ENCODE data around the gene PRKN.

PRKN gene

GRCh38 chr6:161476711-161477110 lies 1250.9 kb downstream of the PRKN start:
- TF ChIP-seq ZC3H10 (CRISPR knock-in tag; IDR thresholded peaks at IDR 0.05): no peak
- no peak for TF ChIP-seq SNAI2 (CRISPR knock-in tag; IDR thresholded peaks at IDR 0.05)
- no peak for TF ChIP-seq ARNTL (CRISPR knock-in tag; IDR thresholded peaks at IDR 0.05; ENCODE audit: borderline replicate concordance, low read depth)
- no peak for TF ChIP-seq RARB (CRISPR knock-in tag; IDR thresholded peaks at IDR 0.05)
- TF ChIP-seq POU6F1 (CRISPR knock-in tag; IDR thresholded peaks at IDR 0.05; ENCODE audit: borderline replicate concordance, low read depth): no peak
- no peak for TF ChIP-seq OSR1 (CRISPR knock-in tag; IDR thresholded peaks at IDR 0.05)
- no peak for TF ChIP-seq ISL1 (CRISPR knock-in tag; IDR thresholded peaks at IDR 0.05)
- no peak for TF ChIP-seq ZNF565 (CRISPR knock-in tag; conservative IDR thresholded peaks at IDR 0.05; ENCODE audit: low read depth)
- TF ChIP-seq TCF4 (CRISPR knock-in tag; IDR thresholded peaks at IDR 0.05; ENCODE audit: borderline replicate concordance): no peak
- no peak for TF ChIP-seq CSRNP3 (CRISPR knock-in tag; IDR thresholded peaks at IDR 0.05)
- no peak for TF ChIP-seq PPARA (CRISPR knock-in tag; IDR thresholded peaks at IDR 0.05; ENCODE audit: borderline replicate concordance)
- no peak for TF ChIP-seq TOX (CRISPR knock-in tag; IDR thresholded peaks at IDR 0.05; ENCODE audit: borderline replicate concordance)
- TF ChIP-seq GLIS3 (CRISPR knock-in tag; IDR thresholded peaks at IDR 0.05): no peak
- TF ChIP-seq CREB5 (CRISPR knock-in tag; IDR thresholded peaks at IDR 0.05; ENCODE audit: low read depth): no peak
- TF ChIP-seq ZFP3 (CRISPR knock-in tag; IDR thresholded peaks at IDR 0.05): no peak
- no peak for TF ChIP-seq ZNF8 (CRISPR knock-in tag; IDR thresholded peaks at IDR 0.05)
- no peak for TF ChIP-seq ESRRG (CRISPR knock-in tag; IDR thresholded peaks at IDR 0.05)
- TF ChIP-seq TSHZ2 (CRISPR knock-in tag; IDR thresholded peaks at IDR 0.05): no peak

GRCh38 chr6:161465403-161465802 lies 1262.2 kb downstream of the PRKN start:
- no peak for TF ChIP-seq CSRNP3 (CRISPR knock-in tag; IDR thresholded peaks at IDR 0.05)
- ATAC-seq: no peak

More at GRCh38 chr6:161476711-161477110, 1250.9 kb downstream of the PRKN start:
- ATAC-seq: peak; percentile 21; the same call in 2 of the 3 replicates

GRCh38 chr6:161463071-161463470 lies 1264.5 kb downstream of the PRKN start:
- no peak for ATAC-seq
- TF ChIP-seq OSR1 (CRISPR knock-in tag; IDR thresholded peaks at IDR 0.05) (no peak), TSHZ2 (CRISPR knock-in tag; IDR thresholded peaks at IDR 0.05) (no peak), ISL1 (CRISPR knock-in tag; IDR thresholded peaks at IDR 0.05) (no peak), ZNF565 (CRISPR knock-in tag; conservative IDR thresholded peaks at IDR 0.05; ENCODE audit: low read depth) (no peak), ZFP30 (CRISPR knock-in tag; IDR thresholded peaks at IDR 0.05) (no peak), CSDC2 (CRISPR knock-in tag; IDR thresholded peaks at IDR 0.05) (no peak), ZNF8 (CRISPR knock-in tag; IDR thresholded peaks at IDR 0.05) (no peak), TOX (CRISPR knock-in tag; IDR thresholded peaks at IDR 0.05; ENCODE audit: borderline replicate concordance) (no peak), ZFP3 (CRISPR knock-in tag; IDR thresholded peaks at IDR 0.05) (no peak), ESRRG (CRISPR knock-in tag; IDR thresholded peaks at IDR 0.05) (no peak), SNAI2 (CRISPR knock-in tag; IDR thresholded peaks at IDR 0.05) (no peak), BACH2 (CRISPR knock-in tag; IDR thresholded peaks at IDR 0.05; ENCODE audit: borderline replicate concordance) (no peak), ZNF70 (CRISPR knock-in tag; IDR thresholded peaks at IDR 0.05) (no peak), TCF4 (CRISPR knock-in tag; IDR thresholded peaks at IDR 0.05; ENCODE audit: borderline replicate concordance) (no peak), CSRNP3 (CRISPR knock-in tag; IDR thresholded peaks at IDR 0.05) (no peak), GLIS3 (CRISPR knock-in tag; IDR thresholded peaks at IDR 0.05) (no peak), CREB5 (CRISPR knock-in tag; IDR thresholded peaks at IDR 0.05; ENCODE audit: low read depth) (no peak)

Measured in SK-N-SH treated with all-trans-retinoic acid at 6 μM for 48 hours (cell line).